ENCODE results near the gene ANP32B.

- TF ChIP-seq EZH2 (IDR thresholded peaks at IDR 0.05) (no peak), CTCF (IDR thresholded peaks at IDR 0.05) (no peak)
Observed at GRCh38 chr9:98045234-98046179, 62.4 kb downstream of the ANP32B start.
